Activated effector memory CD4-positive, alpha-beta T cell treated with Interleukin-2 at 50 U/mL for 16 hours (primary cell): ENCODE results near the gene BNC2.

Experiments used
- DNase-seq: peaks from one replicate; pipeline ENCODE4 v3.0.0-alpha.2; 2020

The BNC2 gene

GRCh38 chr9:16869131-16869881 is 1.2 kb downstream of the BNC2 start:
- no peak for DNase-seq

GRCh38 chr9:16868701-16869100 is 1.8 kb downstream of the BNC2 start:
- DNase-seq = no peak

GRCh38 chr9:16867576-16868311 is 2.7 kb downstream of the BNC2 start:
- no peak for DNase-seq

- no peak for DNase-seq
These were observed 3.9 kb downstream of the BNC2 start for GRCh38 chr9:16866587-16866986.

GRCh38 chr9:16864649-16865434 is 5.6 kb downstream of the BNC2 start:
- no peak for DNase-seq

- DNase-seq = no peak
These were observed 22.3 kb downstream of the BNC2 start for GRCh38 chr9:16848179-16848578.

GRCh38 chr9:16846986-16847385 is 23.5 kb downstream of the BNC2 start:
- no peak for DNase-seq

- no peak for DNase-seq
These were observed 24.1 kb downstream of the BNC2 start for GRCh38 chr9:16846367-16846766.

GRCh38 chr9:16834817-16835216 is 35.7 kb downstream of the BNC2 start:
- no peak for DNase-seq

- no peak for DNase-seq
These were observed 37.1 kb downstream of the BNC2 start for GRCh38 chr9:16833296-16833835.

- no peak for DNase-seq
These were observed 38.4 kb downstream of the BNC2 start for GRCh38 chr9:16832101-16832500.

- DNase-seq = no peak
These were observed 39.7 kb downstream of the BNC2 start for GRCh38 chr9:16830806-16831205.

- DNase-seq = no peak
These were observed 41.9 kb downstream of the BNC2 start for GRCh38 chr9:16828340-16829281.

GRCh38 chr9:16825971-16826625 is 44.4 kb downstream of the BNC2 start:
- DNase-seq = no peak

- no peak for DNase-seq
These were observed 45.1 kb downstream of the BNC2 start for GRCh38 chr9:16825331-16825725.

GRCh38 chr9:16824545-16825330 is 45.7 kb downstream of the BNC2 start:
- no peak for DNase-seq

GRCh38 chr9:16823906-16824305 is 46.6 kb downstream of the BNC2 start:
- no peak for DNase-seq

- no peak for DNase-seq
These were observed 49.1 kb downstream of the BNC2 start for GRCh38 chr9:16821344-16821743.

GRCh38 chr9:16817514-16817913 is 53.0 kb downstream of the BNC2 start:
- DNase-seq = no peak

GRCh38 chr9:16817002-16817401 is 53.5 kb downstream of the BNC2 start:
- no peak for DNase-seq

GRCh38 chr9:16816011-16816410 is 54.5 kb downstream of the BNC2 start:
- DNase-seq = no peak
